Adrenal gland (tissue), 5 donors: ENCODE results near the gene DAPK2.
"Not testable (repeated sequence)": the region's sequence is repeated elsewhere in the genome, so short reads cannot be mapped to it uniquely, and the experiment has no call there.

Experiments
- CTCF ChIP-seq, 6 experiments: fragments of 450-650 bp in 4 of 6; fragments of 200-600 bp in 2 of 6; sonication (generic) in 1 of 6; IDR thresholded peaks; 1 replicate in 5 of 6; 2 replicates in 1 of 6; pipeline versions ENCODE4 v1.5.1 to v1.8.0; 2016 to 2021; ENCODE audit warnings: antibody characterized with exemption in 6 of 6, mild to moderate bottlenecking in 2 of 6, moderate library complexity in 1 of 6
- POLR2A ChIP-seq, 2 donors: fragments of 450-650 bp; IDR thresholded peaks; one replicate each; pipeline ENCODE4 v1.6.1; 2017; ENCODE audit warnings: antibody characterized with exemption in 2 of 2, mild to moderate bottlenecking in 2 of 2, moderate library complexity in 1 of 2
- donor health status: DM: no; HTN: no; CAD: no.

- not testable (repeated sequence) for TF ChIP-seq CTCF, POLR2A (IDR thresholded peaks at IDR 0.05)
Measured at GRCh38 chr15:63899606-63900005, 146.7 kb downstream of the DAPK2 start.
